Activated CD4-positive, alpha-beta T cell treated with anti-CD3 and anti-CD28 coated beads, Interleukin-2, amount 10 ng/mL, durations not matched to agents 24 days and 14 days (primary cell): ENCODE data around the gene ASB15. TPM values are rescaled to one million over a fixed set of nuclear protein-coding genes. Genes with fewer than 3 reads are reported as not detected.

Source experiments
- DNase-seq: peaks from one replicate; pipeline ENCODE4 v3.0.0; 2022
- H3K27ac Mint-ChIP-seq: one replicate; pipeline ENCODE4 v1.8.0; 2022; ENCODE audit warnings: mild to moderate bottlenecking, mixed read lengths
- H3K27me3 Mint-ChIP-seq: one replicate; pipeline ENCODE4 v1.8.0; 2022; ENCODE audit warnings: mixed read lengths
- H3K36me3 Mint-ChIP-seq: one replicate; pipeline ENCODE4 v1.8.0; 2022; ENCODE audit warnings: low read depth, mild to moderate bottlenecking, mixed read lengths
- H3K4me1 Mint-ChIP-seq: one replicate; pipeline ENCODE4 v1.8.0; 2021; ENCODE audit warnings: mixed read lengths
- H3K4me3 Mint-ChIP-seq: one replicate; pipeline ENCODE4 v1.8.0; 2022; ENCODE audit warnings: mild to moderate bottlenecking, moderate library complexity, mixed read lengths
- H3K9me3 Mint-ChIP-seq: one replicate; pipeline ENCODE4 v1.8.0; 2021; ENCODE audit warnings: mixed read lengths
- intact Hi-C: fragments of 100-400 bp; cut with micrococcal nuclease; formaldehyde crosslinking; loops from one replicate; pipeline ENCODE4 v1.15.1; 2023
- total RNA-seq: library from RNA; stranded (reverse); gene quantifications from 2 replicates; pipeline ENCODE4 v1.2.3, GENCODE V29; 2022

ASB15 gene
- total RNA-seq, 1 donor from 2014 or later: not detected

DNA sequence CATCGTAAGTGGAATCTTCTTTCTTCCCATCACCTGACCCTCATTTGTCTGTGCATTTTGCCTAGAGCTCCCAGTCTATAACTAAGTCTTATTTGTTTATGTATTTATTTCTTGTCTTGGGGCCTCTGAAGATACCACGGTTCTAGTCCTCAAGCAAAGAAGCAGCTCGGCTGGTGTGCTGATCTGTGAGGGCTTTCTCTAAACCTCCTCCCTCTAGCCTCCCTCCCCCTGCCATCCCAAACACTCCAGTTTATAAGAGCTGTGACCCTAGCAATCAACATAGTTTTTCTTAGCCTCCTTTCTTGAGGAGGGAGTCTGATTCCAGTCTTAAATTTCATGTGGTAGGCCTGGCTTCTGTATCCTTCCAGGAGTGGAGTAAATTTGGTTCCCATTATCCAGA lies 28.3 kb upstream of the ASB15 start:
- Mint-ChIP-seq H3K9me3 (no peaks in the 10 kb centered on the region), H3K4me3 (no peak overlapping the region), H3K36me3 (no peaks in the 10 kb centered on the region), H3K27ac (no peak overlapping the region), H3K27me3 (peaks cover 14% of the 10 kb centered on the region), H3K4me1 (no peaks in the 10 kb centered on the region)
- intact Hi-C loops: no loop called here
- DNase-seq: no peak

GRCh38 chr7:123573896-123574467 lies 27.6 kb upstream of the ASB15 start:
- Mint-ChIP-seq H3K4me1 (no peaks in the 10 kb centered on the region), H3K9me3 (no peaks in the 10 kb centered on the region), H3K4me3 (no peak overlapping the region), H3K36me3 (no peaks in the 10 kb centered on the region), H3K27ac (no peak overlapping the region), H3K27me3 (peaks cover 17% of the 10 kb centered on the region)
- DNase-seq: no peak
- intact Hi-C loops: no loop called here

GRCh38 chr7:123579416-123579815 lies 22.2 kb upstream of the ASB15 start:
- Mint-ChIP-seq H3K27me3 (peaks cover 22% of the 10 kb centered on the region), H3K36me3 (no peaks in the 10 kb centered on the region), H3K9me3 (no peaks in the 10 kb centered on the region), H3K27ac (no peak overlapping the region), H3K4me3 (no peak overlapping the region), H3K4me1 (peaks cover 2% of the 10 kb centered on the region)
- DNase-seq: no peak
- intact Hi-C loops: no loop called here

GRCh38 chr7:123580406-123581161 lies 21.0 kb upstream of the ASB15 start:
- H3K9me3 Mint-ChIP-seq: no peaks in the 10 kb centered on the region
- H3K36me3 Mint-ChIP-seq: no peaks in the 10 kb centered on the region
- no peak overlapping the region for H3K4me3 Mint-ChIP-seq
- no peak overlapping the region for H3K27ac Mint-ChIP-seq
- intact Hi-C loops: no loop called here
- H3K4me1 Mint-ChIP-seq: peaks cover 2% of the 10 kb centered on the region
- peak; percentile 63 for DNase-seq
- peaks cover 17% of the 10 kb centered on the region for H3K27me3 Mint-ChIP-seq

GRCh38 chr7:123581162-123581459 lies 20.5 kb upstream of the ASB15 start:
- H3K27ac Mint-ChIP-seq: no peak overlapping the region
- H3K27me3 Mint-ChIP-seq: peaks cover 16% of the 10 kb centered on the region
- H3K4me1 Mint-ChIP-seq: peaks cover 2% of the 10 kb centered on the region
- H3K36me3 Mint-ChIP-seq: no peaks in the 10 kb centered on the region
- H3K9me3 Mint-ChIP-seq: no peaks in the 10 kb centered on the region
- intact Hi-C loops: no loop called here
- DNase-seq: no peak
- H3K4me3 Mint-ChIP-seq: no peak overlapping the region

DNA sequence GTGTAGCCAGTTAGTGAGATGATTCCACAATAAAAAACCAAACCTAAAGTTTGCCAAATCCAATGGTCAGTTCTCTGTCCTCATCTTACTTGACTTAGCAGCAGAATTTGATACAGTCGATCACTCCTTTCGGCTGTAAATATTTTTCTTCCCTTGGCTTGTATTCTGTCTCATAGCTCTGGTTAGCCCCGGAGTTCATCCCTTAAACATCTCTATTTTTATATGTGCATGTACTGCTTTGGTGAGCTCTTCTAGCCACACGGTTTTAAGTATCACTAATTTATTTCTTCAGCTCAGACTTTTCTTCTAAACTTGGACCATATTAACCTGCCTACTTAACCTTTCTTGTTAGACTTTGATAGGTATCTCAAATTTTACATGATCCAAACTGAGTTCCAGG lies 17.8 kb upstream of the ASB15 start:
- intact Hi-C loops: no loop called here
- H3K4me3 Mint-ChIP-seq: no peak overlapping the region
- no peaks in the 10 kb centered on the region for H3K9me3 Mint-ChIP-seq
- peaks cover 2% of the 10 kb centered on the region for H3K4me1 Mint-ChIP-seq
- no peak for DNase-seq
- no peak overlapping the region for H3K27ac Mint-ChIP-seq
- no peaks in the 10 kb centered on the region for H3K36me3 Mint-ChIP-seq
- peaks cover 20% of the 10 kb centered on the region for H3K27me3 Mint-ChIP-seq

GRCh38 chr7:123588376-123588775 lies 13.2 kb upstream of the ASB15 start:
- H3K9me3 Mint-ChIP-seq: no peaks in the 10 kb centered on the region
- H3K36me3 Mint-ChIP-seq: no peaks in the 10 kb centered on the region
- no peak overlapping the region for H3K27ac Mint-ChIP-seq
- no peak for DNase-seq
- intact Hi-C loops: no loop called here
- H3K4me1 Mint-ChIP-seq: no peaks in the 10 kb centered on the region
- H3K27me3 Mint-ChIP-seq: peaks cover 26% of the 10 kb centered on the region
- no peak overlapping the region for H3K4me3 Mint-ChIP-seq

DNA sequence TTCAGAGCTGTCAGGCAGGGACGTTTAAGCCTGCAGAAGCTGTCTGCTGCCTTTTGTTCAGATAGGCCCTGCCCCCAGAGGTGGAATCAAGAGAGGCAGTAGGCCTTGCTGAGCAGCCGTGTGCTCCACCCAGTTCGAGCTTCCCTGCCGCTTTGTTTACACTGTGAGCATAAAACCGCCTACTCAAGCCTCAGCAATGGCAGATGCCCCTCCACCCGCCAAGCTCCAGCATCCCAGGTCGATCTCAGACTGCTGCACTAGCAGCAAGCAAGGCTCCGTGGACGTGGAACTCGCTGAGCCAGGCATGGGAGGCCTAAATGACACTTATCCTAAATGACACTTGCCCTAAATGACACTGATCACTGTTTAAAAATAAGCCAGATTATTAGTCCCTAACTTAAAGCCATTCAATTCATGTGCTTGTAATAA lies 6.8 kb upstream of the ASB15 start:
- Mint-ChIP-seq H3K4me3 (no peak overlapping the region), H3K27me3 (peaks cover 14% of the 10 kb centered on the region), H3K9me3 (no peaks in the 10 kb centered on the region), H3K4me1 (no peaks in the 10 kb centered on the region), H3K36me3 (no peaks in the 10 kb centered on the region), H3K27ac (no peak overlapping the region)
- intact Hi-C loops: no loop called here
- DNase-seq: no peak

- no peaks in the 10 kb centered on the region for H3K9me3 Mint-ChIP-seq
- no peak overlapping the region for H3K4me3 Mint-ChIP-seq
- no peaks in the 10 kb centered on the region for H3K36me3 Mint-ChIP-seq
- H3K4me1 Mint-ChIP-seq: no peaks in the 10 kb centered on the region
- intact Hi-C loops: no loop called here
- H3K27me3 Mint-ChIP-seq: peaks cover 6% of the 10 kb centered on the region
- DNase-seq: no peak
- H3K27ac Mint-ChIP-seq: no peak overlapping the region
These were observed 3.0 kb upstream of the ASB15 start for GRCh38 chr7:123598657-123599056.

DNA sequence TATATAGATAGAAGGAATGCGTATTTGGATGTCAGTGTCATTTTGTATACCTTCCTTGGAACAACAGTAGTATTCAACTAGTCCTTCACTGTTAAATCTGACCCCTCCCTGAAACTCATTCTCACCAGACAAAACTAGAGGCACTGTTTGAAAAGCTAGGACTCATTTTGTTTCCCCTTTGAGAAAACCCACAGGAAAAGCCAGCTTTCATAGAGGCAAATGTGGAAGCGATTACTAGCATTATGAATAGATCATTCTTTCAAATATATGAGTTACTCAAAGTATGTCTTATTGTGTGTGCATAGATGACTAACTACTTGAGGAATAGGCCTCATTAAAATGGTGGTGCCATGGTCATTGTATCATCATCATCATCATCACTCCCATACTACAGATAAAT lies 1.9 kb upstream of the ASB15 start:
- no peaks in the 10 kb centered on the region for H3K9me3 Mint-ChIP-seq
- no peak overlapping the region for H3K27ac Mint-ChIP-seq
- intact Hi-C loops: no loop called here
- H3K27me3 Mint-ChIP-seq: peaks cover 9% of the 10 kb centered on the region
- DNase-seq: no peak
- H3K4me1 Mint-ChIP-seq: no peaks in the 10 kb centered on the region
- H3K36me3 Mint-ChIP-seq: no peaks in the 10 kb centered on the region
- no peak overlapping the region for H3K4me3 Mint-ChIP-seq

DNA sequence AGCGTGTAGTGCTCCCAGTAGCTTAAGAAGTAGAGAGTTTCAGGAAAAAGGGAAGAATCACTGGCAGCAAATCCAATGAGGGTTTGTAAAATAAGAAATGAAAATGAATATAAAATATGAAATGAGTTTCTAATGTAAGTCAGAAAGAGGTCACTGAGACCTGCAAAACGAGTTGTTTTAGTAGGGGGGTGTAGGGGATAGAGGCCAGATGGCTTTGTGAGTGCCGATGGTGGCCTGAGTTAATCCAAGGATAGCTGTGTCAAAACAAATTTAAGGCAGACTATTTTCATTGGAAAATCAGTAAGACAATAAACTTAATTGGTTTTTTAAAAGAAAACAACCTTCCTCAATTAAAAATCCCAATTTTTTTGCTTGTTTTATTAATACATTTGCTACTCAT lies 745 bp upstream of the ASB15 start:
- intact Hi-C loops: no loop called here
- Mint-ChIP-seq H3K27me3 (peaks cover 12% of the 10 kb centered on the region), H3K9me3 (no peaks in the 10 kb centered on the region), H3K36me3 (no peaks in the 10 kb centered on the region), H3K27ac (no peak overlapping the region), H3K4me3 (no peak overlapping the region), H3K4me1 (no peaks in the 10 kb centered on the region)
- DNase-seq: no peak

DNA sequence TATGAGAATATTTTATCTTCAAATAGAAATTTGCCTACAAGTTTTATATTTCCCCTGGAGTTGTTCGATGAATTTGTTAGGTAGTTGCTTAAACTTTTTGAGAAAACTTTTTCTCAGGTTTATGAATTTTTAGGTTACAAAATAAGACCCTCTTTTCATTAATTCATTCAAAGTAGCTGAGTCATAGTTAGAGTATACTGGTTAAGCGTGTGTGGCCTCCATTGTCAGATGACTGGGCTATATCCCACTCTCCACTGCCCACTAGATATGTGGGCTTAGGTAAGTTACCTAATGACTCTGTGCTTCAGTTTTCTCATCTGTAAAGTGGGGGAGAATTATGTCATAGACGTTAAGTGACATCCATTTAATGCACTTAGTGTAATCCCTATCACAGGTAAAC lies 1.0 kb downstream of the ASB15 start:
- no peaks in the 10 kb centered on the region for H3K9me3 Mint-ChIP-seq
- H3K4me1 Mint-ChIP-seq: no peaks in the 10 kb centered on the region
- intact Hi-C loops: no loop called here
- peaks cover 12% of the 10 kb centered on the region for H3K27me3 Mint-ChIP-seq
- no peak for DNase-seq
- no peak overlapping the region for H3K27ac Mint-ChIP-seq
- H3K4me3 Mint-ChIP-seq: no peak overlapping the region
- no peaks in the 10 kb centered on the region for H3K36me3 Mint-ChIP-seq

GRCh38 chr7:123604739-123605138 lies 3.1 kb downstream of the ASB15 start:
- H3K27ac Mint-ChIP-seq: no peak overlapping the region
- H3K4me3 Mint-ChIP-seq: no peak overlapping the region
- intact Hi-C loops: no loop called here
- H3K27me3 Mint-ChIP-seq: peaks cover 12% of the 10 kb centered on the region
- no peak for DNase-seq
- no peaks in the 10 kb centered on the region for H3K9me3 Mint-ChIP-seq
- no peaks in the 10 kb centered on the region for H3K4me1 Mint-ChIP-seq
- no peaks in the 10 kb centered on the region for H3K36me3 Mint-ChIP-seq

DNA sequence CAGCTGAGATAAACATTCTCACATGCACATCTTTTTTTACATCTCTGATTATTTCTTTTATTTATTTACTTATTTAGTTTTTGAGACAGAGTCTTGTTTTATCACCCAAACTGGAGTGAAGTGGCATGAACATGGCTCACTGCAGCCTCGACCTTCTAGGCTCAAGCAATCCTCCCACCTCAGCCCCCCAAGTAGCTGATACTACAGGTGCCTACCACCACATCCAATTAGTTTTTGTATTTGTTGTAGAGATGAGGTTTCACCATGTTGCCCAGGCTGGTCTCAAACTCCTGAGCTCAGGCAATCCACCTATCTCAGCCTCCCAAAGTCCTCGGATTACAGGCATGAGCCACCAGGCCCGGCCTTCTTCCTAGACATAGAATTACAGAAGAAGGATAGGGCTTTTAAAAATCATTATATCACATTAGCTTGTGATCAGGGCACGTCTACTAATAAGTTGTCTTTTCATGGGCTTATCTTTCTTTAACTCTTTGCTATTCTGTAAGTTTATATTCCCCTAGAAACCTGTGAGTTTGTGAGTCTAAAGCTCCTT lies 5.9 kb downstream of the ASB15 start:
- H3K27me3 Mint-ChIP-seq: peaks cover 8% of the 10 kb centered on the region
- no peak for DNase-seq

More for the DNA sequence above, 5.9 kb downstream of the ASB15 start:
- intact Hi-C loops: no loop called here
- Mint-ChIP-seq H3K4me1 (no peaks in the 10 kb centered on the region), H3K27ac (no peak overlapping the region), H3K4me3 (no peak overlapping the region), H3K36me3 (no peaks in the 10 kb centered on the region), H3K9me3 (no peaks in the 10 kb centered on the region)
